ENCODE results near the gene CGNL1.

- TF ChIP-seq CTCF (IDR thresholded peaks at IDR 0.05): no peak
- TF ChIP-seq EZH2 (IDR thresholded peaks at IDR 0.05): no peak
- TF ChIP-seq EZH2phosphoT487 (IDR thresholded peaks at IDR 0.05): no peak
Measured at GRCh38 chr15:57440799-57441198, 64.5 kb downstream of the CGNL1 start.
